GM21825 (cell line): ENCODE data around the gene ANXA7.

Experiments
- ATAC-seq: cut with Tn5 transposase; IDR thresholded peaks from one replicate; pipeline ENCODE4 v1.9.1; 2021; ENCODE audit warnings: mild to moderate bottlenecking, moderate library complexity; ENCODE audit not compliant: unreplicated experiment

Gene ANXA7

DNA sequence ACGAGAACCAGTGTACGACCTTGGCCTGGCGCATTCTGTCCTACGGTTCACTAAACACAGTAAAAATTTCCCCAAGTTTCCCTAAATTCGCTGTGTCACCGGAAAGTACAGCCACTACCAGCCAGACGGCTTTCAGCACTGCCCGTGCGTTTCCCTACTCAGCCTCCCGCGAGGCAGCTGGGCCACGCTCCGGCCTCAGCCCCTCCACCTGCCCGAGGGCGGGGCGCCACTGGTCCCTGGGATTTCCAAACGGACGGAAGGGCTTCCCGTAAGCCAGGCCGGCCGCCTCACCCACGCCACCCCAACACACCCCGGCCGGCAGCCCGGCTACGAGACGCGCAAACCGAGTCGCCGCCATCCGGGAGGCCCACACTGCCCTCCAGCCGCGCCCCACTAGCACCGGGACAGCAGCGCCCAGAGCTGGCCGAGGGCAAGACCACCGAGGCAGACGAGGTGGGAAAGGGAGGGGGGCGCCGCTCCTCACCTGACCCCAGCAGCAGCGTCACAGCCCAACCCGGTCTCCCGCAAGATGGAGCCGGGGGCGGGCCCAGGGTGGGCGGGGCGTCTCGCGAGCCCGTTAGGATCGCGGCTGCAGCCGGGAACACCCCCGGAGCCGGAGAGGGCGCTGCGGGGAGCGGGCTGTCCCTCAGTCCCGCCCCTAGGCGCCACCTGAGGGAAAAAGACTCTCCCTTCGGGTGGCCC, at the start of gene ANXA7:
ANXA7 (minus strand) TSS at position 531 of the 702 bp plus-strand sequence. CDS start 13,202 bp downstream, outside the sequence.
- ATAC-seq: peak; percentile 94

DNA sequence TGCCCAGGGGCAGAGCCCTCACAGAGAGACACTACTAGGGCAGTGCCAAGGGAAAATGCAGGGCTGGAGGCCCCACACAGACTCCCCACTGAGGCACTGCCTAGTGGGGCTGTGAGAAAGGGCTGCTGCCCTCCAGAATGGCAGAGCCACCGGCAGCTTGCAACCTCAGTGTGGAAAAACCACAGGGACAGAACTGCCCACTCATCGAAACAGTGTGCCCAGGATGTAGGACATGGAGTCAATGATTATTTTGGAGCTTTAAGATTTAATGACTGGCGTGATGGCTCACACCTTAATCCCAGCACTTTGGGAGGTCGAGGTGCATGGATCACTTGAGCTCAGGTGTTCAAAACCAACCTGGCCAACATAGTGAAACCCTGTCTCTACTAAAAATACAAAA, 47.0 kb upstream of the ANXA7 start:
- no peak for ATAC-seq

GRCh38 chr10:73459683-73460314, 45.9 kb upstream of the ANXA7 start:
- no peak for ATAC-seq

GRCh38 chr10:73456187-73456890, 42.5 kb upstream of the ANXA7 start:
- ATAC-seq: no peak

DNA sequence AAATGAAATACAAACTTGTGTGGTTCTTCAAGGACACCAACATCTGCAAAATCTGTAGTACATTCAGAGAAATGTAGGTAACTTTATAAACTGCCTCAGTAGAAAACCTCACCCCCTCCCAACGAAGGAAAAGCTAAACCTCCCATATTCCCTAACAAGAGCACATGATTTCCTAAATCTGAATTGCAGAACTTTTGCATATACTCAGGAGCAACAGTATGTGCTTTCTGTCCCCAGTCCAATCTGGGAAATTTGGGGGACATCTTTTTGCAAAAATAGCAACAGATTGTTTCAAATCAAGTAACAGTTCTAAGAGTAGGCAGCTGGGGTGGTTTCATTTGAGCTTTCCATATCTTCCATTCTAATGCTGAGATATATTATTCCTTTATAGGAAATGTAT, 35.3 kb upstream of the ANXA7 start:
- ATAC-seq: no peak

DNA sequence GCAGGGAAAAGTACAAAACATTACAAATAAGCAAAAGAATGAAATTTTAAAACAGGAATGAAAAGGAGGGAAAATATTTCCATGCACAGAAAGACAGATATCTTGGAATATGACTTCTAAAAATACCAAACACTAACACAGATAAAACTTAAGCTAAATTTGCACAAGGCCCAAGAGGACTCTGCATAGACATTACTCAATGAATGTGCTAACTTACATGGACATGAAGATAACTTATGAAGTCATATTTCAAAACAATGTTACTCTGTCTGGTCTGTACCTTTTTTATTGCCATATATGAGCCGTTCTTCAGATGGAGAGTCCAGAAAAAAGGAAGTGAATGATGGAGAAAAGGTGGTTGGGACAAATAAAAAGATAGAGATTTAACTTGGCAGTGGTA, 34.5 kb upstream of the ANXA7 start:
- ATAC-seq: no peak

GRCh38 chr10:73446926-73447325, 33.1 kb upstream of the ANXA7 start:
- no peak for ATAC-seq

DNA sequence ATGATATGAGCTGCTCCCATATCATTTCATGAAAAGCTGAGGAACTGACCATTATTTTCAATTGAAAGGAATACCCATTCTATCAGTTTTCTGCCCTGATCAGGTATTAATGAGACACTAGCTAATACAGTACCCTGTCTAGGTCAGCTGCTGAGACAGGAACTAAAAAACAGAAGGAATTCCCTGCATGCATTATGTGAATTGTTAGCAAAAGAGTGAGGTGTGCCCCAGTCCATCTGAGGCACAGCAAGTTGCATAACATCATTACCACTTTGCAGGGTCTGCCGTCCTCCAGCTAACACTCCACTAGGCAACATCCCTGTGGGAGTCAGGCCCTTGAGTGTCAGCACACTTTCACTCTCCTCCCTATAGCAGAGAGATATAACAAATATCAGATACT, 30.6 kb upstream of the ANXA7 start:
- no peak for ATAC-seq

DNA sequence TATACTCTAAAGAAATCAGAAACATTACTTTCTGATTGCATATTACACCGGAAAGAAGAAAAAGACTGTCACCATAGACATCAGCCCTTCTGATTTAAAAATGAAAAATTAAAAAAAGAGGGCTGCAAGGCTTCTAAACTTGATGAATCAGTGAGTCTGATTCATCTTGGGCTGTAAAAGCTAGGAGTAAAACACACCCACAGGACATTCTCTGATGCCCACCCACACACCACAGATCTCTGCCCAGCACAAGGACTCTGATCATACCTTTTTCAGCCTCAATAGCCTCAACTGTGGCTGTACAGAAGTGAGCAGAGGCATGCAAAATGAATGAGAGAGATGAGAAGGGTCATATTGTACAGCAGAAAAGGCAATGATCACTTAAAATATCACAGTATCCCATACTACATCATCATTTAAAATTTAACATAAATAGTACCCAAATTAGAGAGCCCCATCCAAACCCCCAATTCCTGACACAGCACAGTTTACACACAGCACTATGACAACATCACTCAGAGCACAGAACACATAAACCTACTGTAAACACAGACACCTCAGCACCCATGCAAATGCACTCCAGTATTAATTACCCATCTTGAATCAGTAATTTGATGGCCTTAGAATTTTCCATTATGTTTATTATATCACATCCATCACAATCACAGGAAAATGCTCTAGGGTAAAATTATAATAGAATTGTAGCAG, 25.9 kb upstream of the ANXA7 start:
- no peak for ATAC-seq

DNA sequence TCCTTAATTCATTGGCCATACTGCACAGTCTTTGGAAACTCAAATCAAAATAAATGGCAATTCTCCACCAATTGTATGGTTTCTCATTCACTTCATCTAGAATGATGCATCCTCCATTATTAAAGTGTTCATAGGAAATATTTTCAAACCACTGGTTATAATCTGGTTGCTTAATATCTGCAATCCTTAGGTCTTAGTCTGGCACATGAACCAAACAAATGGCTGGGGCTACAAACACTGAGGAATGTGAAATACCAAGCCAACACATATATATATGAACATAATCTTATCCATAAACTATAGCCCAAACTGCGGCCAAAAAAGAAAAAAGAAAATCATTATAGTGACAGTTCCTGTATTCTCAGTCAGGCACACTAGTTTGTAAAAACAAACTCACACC, 25.2 kb upstream of the ANXA7 start:
- ATAC-seq: no peak

DNA sequence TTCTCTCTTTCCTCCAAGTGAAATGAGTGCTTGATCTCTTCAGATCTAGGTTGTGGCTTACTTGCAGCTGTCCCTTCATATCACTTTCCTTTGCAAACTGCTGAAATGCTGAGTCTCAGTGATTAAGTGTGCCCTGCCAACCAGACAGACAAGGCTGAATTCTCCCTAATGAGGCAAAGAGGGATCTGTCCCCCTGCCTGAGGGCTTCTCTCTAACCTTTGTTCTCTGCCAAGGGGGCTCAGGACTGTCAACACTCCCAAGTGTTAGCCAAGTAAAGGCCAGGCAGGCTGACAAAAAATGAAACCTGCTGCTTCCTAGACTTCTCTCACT, 19.6 kb upstream of the ANXA7 start, which contains the start of gene MSS51:
MSS51 (minus strand) TSS at position 24 of the 330 bp plus-strand sequence. CDS start 5,277 bp downstream, outside the sequence.
- no peak for ATAC-seq

- ATAC-seq: no peak
These were observed 19.0 kb upstream of the ANXA7 start for GRCh38 chr10:73432646-73433537.

DNA sequence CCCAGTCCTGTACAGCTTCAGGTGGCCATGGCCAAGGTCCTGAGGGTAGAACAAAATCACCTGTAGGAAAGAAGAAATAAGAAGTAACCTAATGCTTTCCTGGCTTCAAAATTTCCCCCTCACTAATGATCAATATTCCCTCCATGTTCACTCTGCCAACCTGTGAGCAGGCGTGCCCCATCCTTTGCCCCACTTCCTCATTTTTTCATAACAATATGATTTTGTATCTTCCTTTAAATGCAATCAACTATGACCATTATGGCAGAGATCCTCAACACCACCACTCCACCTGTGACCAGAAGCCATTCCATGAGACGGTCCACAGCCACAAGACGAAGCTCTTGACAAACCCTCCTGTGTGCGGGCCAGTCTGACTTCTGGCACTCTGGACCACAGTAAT, 12.5 kb upstream of the ANXA7 start:
- ATAC-seq: no peak

GRCh38 chr10:73424478-73424877, 10.6 kb upstream of the ANXA7 start:
- no peak for ATAC-seq

DNA sequence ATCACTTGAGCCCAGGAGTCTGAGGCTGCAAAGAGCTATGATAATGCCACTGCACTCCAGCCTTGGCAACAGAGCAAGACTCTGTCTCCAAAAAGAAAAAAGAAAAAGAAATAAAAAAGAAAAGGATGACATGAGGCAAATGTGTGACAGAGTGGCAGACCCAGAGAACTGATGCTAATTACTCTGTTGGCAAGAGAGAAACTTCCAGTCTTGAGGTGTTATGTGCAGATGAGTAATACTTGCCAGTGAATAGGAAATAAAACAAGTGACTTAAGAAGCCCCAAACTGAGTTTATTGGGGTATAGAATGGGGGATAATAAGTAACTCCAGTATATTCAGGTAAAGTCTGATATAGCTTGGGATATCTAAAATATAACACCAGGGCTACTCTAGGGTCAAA, 9.5 kb upstream of the ANXA7 start:
- ATAC-seq: no peak

GRCh38 chr10:73416571-73416970, 2.7 kb upstream of the ANXA7 start:
- ATAC-seq: no peak

DNA sequence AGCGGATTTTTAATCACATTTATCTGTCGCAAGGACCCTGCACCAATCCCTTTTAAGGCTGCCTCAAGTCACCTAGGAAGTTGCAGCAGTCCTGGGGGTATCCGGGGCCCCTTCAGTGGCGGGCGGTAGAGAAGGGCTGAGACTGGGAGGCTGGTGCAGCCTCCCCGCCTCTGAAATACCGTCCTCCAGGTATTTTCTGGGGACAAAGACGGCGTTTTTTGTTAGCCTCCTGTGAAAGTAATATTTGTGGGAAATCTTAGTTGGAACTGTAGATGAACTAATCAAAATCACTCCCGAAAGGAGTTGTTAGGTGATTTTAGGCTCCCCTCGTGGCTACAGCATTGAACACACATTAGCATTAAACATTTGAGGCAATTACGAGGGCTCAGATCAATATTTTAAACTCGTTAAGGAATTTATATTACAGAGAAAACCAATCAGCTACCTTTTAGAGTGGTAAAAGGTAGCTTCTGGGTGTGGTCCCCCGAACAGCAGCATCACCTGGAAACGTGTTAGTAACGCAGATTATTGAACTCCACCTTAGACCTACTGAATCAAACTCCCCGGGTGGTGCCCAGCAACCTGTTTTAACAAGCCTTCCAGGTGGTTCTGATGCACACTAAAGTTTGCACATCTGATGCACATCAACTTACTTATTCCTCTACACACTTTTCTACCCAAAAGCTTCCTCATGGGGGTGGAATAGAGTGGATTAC, 530 bp upstream of the ANXA7 start:
- peak; percentile 1 for ATAC-seq

DNA sequence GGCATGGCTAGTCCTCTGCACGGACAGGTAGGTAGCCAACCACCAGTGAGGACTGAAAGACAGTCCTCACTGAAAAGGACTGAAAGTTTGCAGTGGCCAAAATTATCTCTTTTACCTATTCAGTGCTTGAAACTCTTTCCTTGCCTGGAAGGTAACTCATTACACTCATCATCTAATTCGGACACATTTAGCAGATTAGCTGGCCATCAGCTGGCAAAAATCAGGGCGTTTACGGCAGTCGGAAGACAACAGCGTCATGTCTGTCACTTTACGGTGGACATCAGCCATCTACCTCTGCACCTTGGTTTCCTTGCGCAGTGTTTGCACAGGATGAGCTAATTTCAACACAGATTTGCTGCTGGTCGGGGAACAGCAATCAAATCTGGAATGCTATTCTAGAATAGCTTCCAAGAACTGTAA, 740 bp downstream of the ANXA7 start:
- peak; percentile 19 for ATAC-seq

DNA sequence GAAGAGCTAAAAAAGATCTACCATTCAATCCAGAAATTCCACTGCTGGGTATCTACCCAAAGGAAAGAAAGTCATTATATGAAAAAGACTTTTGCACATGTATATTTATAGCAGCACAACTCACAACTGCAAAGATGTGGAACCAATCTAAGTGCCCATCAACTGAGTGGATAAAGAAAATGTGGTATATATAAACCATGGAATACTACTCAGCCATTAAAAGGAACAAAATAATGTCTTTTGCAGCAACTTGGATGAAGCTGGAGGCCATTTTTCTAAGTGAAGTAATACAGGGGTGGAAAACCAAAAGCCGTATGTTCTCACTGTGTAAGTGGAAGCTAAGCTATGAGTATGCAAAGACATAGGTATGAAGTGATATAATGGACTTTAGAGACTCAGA, 3.0 kb downstream of the ANXA7 start:
- ATAC-seq: no peak

DNA sequence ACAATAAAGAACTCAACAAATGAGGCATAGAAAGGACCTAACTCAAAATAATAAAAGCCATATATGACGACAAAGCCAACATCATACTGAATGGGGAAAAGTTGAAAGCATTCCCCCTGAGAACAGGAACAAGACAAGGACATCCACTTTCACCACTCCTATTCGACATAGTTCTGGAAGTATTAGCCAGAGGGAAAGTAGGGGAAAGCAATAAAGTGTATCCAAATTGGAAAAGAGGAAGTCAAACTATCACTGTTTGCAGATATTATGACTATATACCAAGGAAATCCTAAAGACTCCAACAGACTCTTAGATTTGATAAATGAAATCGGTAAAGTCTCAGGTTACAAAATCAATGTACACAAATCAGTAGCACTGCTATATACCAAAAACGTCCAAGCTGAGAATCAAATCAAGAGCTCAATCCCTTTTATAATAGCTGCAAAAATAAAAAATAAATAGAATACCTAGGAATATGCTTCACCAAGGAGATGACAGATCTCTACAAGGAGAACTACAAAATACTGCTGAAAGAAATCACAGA, 4.8 kb downstream of the ANXA7 start:
- ATAC-seq: no peak
